ENCODE results near the gene GRAMD1A.
A peak's percentile ranks its signal among the peaks of the same experiment; 100 is the strongest.
"Not testable (repeated sequence)": the region's sequence is repeated elsewhere in the genome, so short reads cannot be mapped to it uniquely, and the experiment has no call there.

Gene GRAMD1A

GRCh38 chr19:35004517-35005255 is 4.6 kb downstream of the GRAMD1A start:
- DNase-seq = no peak

- DNase-seq = no peak
Observed at GRCh38 chr19:35005256-35005977, 5.3 kb downstream of the GRAMD1A start.

GRCh38 chr19:35006007-35006341 is 5.9 kb downstream of the GRAMD1A start:
- not testable (repeated sequence) for DNase-seq

- DNase-seq = no peak
Observed at GRCh38 chr19:35006342-35006998, 6.3 kb downstream of the GRAMD1A start.

- no peak for DNase-seq
Observed at GRCh38 chr19:35006999-35007365, 6.9 kb downstream of the GRAMD1A start.

GRCh38 chr19:35007427-35007826 is 7.3 kb downstream of the GRAMD1A start:
- not testable (repeated sequence) for DNase-seq

- DNase-seq = no peak
Observed at GRCh38 chr19:35008891-35009341, 8.8 kb downstream of the GRAMD1A start.

- no peak for DNase-seq
Observed at GRCh38 chr19:35009424-35010415, 9.6 kb downstream of the GRAMD1A start.

GRCh38 chr19:35011091-35011689 is 11.1 kb downstream of the GRAMD1A start:
- DNase-seq = no peak

GRCh38 chr19:35011737-35012682 is 11.9 kb downstream of the GRAMD1A start:
- no peak for DNase-seq

- DNase-seq = peak; percentile 77
Observed at GRCh38 chr19:35013041-35013819, 13.1 kb downstream of the GRAMD1A start.

- no peak for DNase-seq
Observed at GRCh38 chr19:35013820-35014754, 14.0 kb downstream of the GRAMD1A start.

- DNase-seq = not testable (repeated sequence)
Observed at GRCh38 chr19:35014774-35015173, 14.7 kb downstream of the GRAMD1A start.

- DNase-seq = no peak
Observed at GRCh38 chr19:35015270-35015953, 15.3 kb downstream of the GRAMD1A start.

- DNase-seq = no peak
Observed at GRCh38 chr19:35015954-35016351, 15.8 kb downstream of the GRAMD1A start.

- no peak for DNase-seq
Observed at GRCh38 chr19:35017507-35017906, 17.4 kb downstream of the GRAMD1A start.

GRCh38 chr19:35018379-35018778 is 18.3 kb downstream of the GRAMD1A start:
- DNase-seq = no peak

GRCh38 chr19:35019144-35019543 is 19.0 kb downstream of the GRAMD1A start:
- DNase-seq = no peak
